Stimulated activated CD4-positive, alpha-beta T cell treated with anti-CD3 and anti-CD28 coated beads, Interleukin-1b, Interleukin-23, amount 100 ng/mL, for 48 hours (primary cell): ENCODE measurements around the gene TBC1D4.
"Not testable (repeated sequence)": the region's sequence is repeated elsewhere in the genome, so short reads cannot be mapped to it uniquely, and the experiment has no call there.

Experiments used
- DNase-seq: peaks from one replicate; pipeline ENCODE4 v3.0.0-alpha.2; 2020

Gene TBC1D4

DNA sequence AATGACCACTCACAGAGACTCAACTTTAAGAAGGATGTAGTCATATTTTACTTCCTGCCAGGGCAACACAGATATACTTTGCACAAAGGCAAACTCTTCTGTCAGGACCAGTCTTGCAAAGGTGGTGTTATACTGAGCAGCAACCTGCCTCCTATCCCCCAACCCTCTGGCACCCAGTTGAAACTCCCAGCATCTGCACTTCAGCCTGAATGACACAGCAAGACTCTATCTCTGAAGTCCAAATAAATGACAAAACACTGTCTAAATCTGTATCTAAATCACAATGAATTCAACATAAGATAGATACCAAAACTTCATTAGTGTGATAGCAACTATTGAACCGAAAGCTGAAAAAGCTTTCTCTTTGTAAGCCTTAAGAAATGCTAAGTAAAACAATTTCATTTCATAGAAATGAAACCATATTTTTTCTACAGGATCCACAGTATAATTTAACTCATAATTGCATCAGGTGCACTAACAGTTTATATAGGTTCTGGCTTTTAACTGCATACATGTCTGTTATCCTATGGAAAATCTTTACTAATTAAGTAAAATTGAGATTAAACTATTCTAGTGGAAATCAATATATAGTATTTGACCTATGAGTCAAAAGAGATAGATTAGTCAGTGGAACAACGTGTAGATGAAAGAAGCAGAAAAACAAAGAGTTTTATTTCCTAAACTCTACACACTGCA is 163.7 kb downstream of the TBC1D4 start:
- DNase-seq, result peak; percentile 14

DNA sequence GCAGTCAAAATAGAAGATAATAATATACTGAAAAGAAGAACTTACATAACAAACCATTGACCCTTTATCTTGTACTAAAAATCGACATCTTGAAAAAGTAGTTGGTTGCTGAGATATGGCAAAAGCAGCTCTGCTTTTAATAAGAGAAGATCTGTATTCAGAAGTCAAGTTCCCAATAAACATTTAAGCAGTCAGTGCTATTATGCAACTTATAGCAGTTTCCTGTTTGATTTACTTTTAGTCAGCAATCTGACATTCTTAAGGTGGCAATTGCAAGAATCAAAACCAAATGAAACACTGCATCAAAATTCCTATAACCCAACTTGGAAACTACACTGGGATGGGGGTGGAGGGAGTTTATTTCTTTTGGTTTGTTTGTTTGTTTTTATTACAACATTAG is 165.5 kb downstream of the TBC1D4 start:
- DNase-seq, result no peak

DNA sequence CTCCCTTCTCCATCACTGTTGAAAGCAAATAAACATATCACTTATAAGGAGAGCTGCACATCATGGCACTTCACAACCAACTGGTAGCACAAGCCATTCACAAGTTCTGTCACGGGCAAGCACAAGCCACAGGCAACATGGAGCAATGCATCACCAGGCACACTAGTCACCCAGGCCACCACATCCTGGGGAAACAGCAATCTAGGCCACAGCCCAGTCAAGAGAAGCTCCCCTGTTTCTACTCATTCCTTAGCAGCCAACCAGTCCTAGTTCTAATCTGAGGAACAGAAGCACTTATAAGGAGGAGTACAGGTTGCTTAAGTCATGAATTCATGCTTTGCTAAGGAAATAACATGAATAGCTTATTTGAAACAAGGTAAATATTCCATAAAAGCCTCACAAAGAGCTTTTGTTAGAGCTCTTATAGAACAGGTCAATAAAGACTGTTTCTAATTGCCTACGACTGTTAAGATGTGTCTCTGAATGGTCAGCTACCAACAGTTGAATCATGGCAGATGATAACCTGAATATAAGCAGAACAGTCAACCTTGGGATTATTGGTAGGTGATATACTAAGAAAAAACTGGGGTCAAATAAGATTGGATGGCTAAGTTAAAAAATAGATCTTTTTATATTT is 169.0 kb downstream of the TBC1D4 start:
- DNase-seq, result peak; percentile 77

DNA sequence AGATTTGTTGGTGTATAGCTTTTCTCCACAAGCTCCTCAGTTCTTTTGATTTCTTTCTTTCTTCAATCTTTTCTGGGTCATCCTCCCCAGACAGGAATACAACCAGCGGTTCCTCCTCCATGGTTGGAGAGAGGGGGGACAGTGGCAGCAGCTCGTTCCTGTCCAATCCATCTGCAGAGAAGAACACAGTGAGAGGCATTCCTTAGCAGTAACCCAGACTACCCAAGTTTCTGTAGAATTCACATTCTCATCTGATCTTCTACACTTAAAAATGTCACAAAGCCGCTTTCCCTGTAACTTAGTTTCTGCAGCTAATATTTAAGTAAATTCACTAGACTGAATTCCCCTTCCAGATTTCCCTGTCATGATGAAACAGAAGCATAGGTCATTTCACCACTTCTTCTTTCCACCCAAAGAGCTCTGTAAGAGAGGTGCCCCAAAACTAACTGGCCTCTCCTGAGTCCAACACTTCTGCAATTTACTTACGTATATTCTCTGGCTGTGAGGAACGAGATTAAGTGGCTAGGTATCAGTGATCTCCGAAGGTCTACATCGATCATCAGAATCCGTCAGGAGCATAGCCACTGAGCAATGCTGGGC is 171.9 kb downstream of the TBC1D4 start:
- no peak for DNase-seq

DNA sequence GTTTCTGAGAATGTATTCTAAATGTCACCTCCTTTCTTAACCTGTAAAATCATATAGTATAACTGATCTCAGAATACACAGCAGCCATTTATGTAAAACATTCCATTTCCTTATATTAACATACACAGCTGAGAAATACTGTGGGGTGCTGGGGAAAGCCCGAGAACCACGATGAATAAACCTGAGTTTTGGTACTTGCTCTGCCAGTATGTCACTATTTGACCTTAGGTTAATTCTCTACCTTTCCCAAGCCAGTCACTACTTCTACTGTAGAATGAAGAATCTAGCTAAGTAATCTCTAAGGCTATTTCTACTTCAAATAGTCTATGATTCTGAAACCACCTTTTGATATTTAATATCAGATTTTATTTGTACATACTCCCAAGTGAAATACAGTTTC is 173.7 kb downstream of the TBC1D4 start:
- peak; percentile 63 for DNase-seq

DNA sequence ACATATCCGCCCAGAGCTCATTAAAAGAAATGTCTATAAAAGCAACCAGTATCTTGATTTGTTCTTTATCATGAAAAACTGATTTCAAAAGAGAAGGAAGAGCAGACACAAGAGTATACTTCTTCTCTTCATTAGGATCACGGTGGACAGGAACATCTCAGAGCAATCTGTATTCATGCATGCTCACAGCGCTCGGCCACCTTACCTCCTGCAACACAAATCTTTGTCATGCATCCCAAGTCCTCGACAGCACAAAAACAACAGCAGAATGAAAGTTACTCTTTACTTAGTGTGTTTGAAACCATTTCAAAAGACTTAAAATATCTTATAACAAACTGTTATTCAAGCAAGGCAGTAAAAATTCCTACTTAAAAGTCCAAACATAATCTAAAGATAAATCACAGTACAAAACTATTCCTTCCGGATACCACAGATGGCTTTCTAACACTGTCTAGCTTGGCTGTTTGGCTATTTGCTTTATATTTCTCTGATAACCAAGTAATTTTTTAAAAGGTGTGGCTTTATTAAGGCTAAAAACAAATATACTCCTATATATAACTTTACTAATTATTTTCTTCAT is 174.5 kb downstream of the TBC1D4 start:
- no peak for DNase-seq

DNA sequence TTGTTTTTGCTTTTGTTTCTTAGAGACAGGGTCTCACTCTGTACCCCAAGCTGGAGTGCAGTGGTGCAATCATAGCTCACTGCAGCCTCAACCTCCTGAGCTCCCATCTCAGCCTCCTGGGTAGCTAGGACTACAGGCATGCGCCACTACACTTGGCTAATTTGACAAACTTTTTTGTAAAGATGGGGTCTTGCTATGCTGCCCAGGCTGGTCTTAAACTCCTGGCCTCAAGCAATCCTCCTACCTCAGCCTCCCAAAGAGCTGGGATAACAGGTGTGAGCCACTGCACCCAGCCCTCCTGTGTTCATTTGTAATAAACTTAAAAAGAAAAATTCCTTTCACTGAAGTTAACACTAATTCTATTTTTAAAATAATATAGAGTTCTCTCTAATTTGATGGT is 175.0 kb downstream of the TBC1D4 start:
- not testable (repeated sequence) for DNase-seq

DNA sequence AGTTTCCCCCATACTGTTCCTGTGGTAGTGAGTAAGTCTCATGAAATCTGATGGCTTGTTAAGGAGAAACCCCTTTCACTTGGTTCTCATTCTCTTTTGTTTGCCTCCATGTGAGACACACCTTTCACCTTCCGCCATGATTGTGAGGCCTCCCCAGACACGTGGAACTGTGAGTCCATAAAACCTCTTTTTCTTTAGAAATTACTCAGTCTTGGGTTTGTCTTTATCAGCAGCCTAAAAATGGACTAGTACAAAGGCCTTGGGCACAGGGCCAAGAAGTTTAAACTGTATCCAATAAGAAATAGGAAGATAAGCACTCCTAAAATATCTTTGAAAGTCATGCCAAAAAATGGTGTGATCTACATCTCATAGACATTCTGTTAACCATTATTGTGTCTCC is 176.9 kb downstream of the TBC1D4 start:
- no peak for DNase-seq

DNA sequence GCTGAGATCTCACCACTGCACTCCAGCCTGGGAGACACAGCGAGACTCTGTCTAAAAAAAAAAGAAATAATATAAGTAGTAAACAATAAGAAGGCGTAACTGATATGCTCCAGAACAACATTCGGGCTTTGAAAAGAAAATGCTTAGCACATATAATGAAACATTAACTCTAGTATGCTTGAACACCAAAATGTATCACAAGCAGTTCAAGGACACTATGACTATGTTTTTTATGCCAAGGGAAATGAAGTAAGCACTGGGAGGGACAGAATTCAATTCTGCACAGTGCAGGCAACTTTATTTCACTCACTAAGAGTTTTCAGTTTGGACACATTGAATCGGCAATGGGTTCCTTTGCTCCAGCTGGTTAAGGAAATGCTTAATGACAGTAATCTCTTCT is 178.7 kb downstream of the TBC1D4 start:
- no peak for DNase-seq

DNA sequence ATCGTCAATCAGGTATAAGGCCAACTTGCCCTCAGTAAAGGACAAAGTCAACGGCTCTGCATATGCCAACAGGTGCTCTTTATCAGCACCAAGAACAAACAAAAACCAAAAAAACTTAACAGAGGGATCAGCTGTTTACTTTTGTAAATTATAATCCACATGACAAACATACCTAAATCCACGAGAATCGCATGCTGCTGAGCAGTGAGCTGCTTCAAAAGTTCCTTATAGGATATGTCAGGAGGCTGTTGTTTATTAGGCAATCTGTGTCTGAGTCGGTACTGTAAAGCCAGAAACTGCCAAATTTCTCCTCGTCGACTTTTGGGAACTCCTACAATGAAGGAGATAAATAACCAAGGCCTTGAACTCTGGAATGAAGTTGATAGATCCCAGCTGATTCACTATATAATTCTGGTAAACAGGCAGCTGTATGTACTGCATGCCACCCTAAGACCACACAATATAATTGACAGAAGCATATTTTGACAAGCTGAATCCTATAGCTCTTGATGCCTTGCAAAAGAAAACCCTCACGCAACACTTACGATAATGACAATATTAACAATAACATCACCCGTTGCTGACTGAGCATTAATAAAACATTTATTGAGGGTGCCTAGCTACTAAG is 179.8 kb downstream of the TBC1D4 start:
- no peak for DNase-seq

DNA sequence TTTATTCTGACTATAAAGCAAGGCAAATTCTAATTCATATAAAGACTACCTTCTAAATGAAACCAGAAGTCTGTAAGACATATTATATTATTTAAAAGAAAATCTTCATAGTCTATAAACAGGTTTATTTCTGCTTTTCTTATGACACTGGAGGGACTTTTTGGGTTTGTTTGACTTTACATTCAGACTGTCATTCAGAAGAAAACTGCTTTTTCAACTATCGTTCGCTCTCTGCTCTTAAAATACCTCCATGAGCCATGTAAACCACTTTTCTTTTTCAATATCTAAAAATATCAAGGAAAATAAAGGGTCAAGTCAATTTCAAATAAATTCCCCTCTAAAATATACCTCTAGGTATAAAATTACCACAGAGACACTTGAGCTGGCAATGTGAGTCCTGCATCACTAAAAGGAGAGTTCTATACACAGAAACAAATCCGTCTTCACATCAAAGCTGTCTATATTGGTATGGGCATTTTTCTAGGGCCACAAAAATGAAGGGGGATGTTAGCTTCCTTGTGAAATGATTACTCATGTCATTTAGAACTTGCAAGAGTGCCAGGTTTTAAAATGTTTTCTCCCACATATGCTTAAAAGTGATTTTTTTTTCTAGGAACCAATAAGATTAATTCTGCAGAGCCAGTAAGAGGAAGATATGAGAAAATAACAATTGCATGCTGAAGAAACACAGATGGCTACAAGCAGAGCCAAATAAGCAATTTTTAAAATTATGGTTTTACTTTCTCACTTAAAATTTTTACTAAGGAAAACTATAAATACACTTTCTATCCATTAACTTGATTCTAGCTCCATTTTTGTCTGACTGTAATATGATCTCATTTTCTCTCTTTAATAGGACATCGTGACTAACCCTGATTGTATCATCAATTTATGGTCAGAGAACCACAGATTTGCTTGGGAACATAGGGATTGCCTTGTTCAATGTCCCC is 181.8 kb downstream of the TBC1D4 start:
- no peak for DNase-seq

DNA sequence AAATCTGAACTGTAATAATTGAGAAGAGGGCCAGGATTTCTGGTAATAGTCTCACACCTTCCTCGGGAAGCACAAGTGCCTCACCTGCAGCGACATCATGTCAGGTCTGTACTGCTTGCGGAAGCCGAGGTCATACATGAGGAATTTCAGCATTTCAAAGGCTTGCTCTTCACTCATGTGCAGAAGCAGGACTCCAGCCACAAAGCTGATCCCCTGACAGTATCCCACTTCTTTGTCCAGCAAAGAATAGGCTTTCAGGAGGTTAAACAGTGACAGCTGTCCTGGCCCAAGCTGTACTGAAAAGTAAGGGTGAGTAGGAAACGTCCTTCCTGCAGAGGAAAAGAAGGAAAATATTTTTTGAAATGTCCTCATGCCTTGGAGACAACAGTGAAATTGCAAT is 182.7 kb downstream of the TBC1D4 start:
- no peak for DNase-seq

DNA sequence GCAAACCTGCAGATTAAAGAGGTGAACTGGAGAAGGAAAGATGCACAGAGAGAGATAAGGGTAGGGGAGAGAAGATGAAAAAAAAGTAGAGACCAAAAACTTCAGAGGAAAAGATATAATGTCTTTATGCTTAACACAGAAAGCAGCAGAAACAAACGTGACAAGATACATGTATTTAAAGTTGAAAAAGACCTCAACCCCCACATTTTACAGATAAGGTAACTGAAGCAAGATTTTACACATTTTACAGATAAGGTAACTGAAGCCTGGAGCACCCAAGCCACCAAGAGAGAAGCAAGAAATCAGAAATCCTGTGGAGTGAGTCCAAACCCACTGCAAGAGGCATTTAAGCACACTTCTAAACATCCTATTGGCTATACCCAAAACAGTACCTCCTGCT is 185.3 kb downstream of the TBC1D4 start:
- DNase-seq, result no peak

DNA sequence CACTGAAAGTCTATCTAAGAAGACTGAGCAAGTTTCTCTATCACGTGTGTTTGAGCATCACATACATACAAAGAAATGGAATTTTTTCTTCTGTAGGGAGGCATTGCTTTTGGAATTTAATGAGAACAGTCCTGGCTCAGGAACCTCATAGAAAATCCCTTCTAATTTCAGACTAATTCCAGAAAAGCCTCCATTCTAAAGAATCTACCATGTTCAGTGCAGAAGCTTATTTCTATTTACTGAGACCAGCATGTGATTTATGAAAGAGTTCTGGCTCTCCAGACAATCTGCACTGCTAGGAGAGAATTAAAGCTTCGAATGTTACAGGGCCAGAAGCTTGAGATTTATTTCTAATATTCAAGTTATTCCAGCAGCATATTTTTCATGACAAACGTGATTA is 186.8 kb downstream of the TBC1D4 start:
- no peak for DNase-seq

DNA sequence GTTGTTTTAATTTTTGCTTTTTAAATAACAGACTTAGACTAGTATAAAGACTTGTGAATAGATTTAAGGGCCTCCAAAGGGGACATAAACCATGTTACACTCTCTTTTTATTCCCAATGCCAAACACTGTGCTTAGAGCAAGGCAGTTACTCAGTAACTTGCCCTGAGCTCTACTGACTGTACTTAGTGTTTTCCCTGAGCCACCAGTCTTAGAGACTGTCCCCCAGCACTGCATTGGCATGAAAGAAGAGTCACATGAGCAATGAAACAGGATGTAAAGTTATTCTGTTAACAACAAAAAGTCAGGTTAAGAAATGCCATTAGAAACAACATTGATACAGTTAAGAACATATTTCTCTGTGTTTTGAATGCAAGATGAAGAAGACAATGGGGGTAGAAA is 187.9 kb downstream of the TBC1D4 start:
- no peak for DNase-seq

DNA sequence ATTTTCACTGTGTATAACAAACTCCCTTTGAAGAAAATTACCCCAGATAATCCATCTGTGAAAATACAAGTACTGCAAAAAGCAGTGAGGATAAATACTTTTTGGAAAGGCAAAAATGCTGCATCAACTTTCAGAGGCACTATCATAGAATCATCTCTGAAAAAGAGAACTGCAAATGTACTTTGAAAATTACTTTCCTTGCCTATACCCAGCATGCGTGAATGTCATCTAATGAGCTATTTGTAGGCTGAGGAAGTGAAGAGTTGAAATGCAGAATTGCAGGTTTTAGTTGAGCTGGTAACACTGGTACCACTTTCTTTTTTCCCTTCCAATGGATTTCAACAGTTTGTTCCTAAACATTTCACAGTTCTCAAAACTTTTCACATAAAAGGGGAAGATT is 196.7 kb downstream of the TBC1D4 start:
- DNase-seq, result no peak

DNA sequence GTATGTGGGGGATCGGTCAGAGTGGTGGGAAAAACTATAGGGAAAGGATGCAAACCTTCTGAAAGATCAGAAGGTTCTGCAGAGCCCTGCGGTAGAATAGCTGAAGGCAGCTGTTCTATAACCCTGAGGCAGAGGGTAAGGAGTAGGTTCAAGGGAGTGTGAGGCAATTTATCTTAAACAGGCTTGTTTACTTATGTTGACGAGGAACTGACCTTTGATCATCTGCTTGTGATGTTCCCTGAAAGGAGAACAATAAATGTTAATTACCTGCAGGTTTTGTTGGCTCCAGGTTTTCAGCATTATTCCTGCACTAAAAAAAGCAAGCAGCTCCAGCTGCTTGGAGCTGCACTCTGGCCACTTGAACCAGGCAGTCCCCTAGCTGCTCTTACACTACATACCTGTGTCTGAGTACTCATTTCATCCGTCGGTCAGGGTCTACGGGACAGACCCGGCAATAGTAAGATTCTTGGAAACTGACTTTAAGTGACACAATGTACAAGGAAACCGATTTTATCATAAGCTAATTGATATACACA is 202.1 kb downstream of the TBC1D4 start:
- DNase-seq, result no peak

DNA sequence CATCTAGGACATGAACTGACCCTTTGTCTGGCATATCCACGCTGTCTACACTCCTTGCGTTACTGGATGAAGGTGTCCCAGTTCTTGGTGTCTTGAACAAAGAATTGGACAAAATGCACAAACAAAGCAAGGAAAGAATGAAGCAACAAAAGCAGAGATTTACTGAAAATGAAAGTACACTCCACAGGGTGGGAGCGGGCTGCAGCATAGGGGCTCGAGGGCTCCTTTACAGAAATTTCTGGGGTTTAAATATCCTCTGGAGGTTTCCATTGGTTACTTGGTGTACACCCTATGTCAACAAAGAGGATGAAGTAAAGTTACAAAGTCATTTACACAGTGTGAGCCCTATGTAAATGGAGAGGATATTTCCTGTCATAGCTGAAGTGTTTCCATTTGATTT is 208.3 kb downstream of the TBC1D4 start:
- not testable (repeated sequence) for DNase-seq

DNA sequence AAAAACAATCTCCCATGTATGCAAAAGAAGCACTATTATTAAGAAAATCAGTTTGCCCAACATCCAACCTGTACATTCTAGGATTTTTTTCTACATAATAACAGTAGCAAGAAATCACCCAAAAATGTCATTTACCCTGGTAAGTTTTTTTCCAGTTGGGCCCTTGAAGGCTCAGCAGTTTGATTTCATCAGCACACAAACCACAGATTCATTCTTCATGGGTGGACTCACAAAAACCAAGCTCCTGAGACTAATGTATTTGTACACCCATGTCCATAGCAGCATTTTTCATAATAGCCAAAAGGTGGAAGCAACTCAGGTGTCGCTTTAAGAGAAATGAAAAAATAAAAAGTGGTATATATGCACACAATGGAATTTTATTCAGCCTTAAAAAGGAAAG is 210.1 kb downstream of the TBC1D4 start:
- no peak for DNase-seq

DNA sequence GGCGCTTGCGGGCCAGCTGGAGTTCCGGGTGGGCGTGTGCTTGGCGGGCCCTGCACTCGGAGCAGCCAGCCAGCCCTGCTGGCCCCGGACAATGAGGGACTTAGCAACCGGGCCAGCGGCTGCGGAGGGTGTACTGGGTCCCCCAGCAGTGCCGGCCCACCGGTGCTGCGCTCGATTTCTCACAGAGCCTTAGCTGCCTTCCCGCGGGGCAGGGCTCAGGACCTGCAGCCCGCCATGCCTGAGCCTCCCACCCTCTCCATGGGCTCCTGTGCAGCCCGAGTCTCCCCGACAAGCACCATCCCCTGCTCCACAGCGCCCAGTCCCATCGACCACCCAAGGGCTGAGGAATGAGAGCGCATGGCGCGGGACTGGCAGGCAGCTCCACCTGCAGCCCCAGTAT is 213.5 kb downstream of the TBC1D4 start:
- DNase-seq, result not testable (repeated sequence)

DNA sequence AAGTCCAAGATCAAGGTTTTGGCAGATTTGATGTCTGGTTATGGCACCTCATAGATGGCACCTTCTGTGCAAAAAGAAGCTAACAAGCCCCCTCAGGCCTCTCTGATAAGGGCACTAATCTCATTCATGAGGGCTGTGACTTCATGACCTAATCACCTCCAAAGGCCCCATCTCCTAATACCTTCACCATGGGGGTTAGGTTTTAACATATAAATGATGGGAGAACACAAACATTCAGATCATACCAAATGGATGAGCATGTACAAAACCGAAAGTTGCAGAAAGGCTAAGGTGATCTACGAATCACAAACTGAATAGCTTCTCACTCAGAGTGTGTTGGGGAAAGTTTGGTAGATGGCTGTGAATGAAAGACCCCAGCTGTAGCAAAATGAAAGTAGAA is 217.4 kb downstream of the TBC1D4 start:
- no peak for DNase-seq

DNA sequence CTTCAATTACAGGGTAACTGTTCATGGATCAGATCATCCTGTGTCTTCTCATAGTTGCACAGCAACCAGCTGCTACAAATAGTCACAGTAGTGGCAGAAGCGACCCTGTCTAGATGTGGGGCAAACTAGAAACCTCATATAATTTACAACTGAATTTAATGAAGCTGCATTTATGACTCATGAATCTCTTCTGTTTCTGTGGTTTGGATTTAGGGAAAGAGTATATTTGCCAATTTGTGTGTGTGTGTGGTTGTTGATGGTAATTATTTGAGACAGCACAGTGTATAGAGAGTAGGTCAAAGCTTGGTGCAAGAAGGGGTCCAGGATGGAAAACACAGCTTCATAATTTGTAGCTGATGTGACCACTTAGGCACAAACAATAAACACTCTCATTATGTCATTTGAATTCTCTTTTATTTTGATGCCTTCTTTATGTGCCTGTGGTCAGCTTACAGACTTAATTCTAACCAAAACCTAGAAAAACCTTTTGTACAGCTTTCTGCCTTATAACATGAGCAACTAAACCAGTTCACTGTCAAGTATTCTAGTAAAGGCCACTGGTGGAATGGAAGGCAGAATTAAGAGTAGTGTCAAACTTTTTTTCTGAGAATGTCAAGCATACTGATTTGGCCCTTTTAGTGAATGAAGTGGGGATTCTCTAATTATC is 218.1 kb downstream of the TBC1D4 start:
- DNase-seq, result no peak
